Activated naive CD8-positive, alpha-beta T cell treated with anti-CD3 and anti-CD28 coated beads, Interleukin-2, amount 50 U/mL, for 16 hours (primary cell): ENCODE results near the gene MTRR.
"Not testable (repeated sequence)": the region's sequence is repeated elsewhere in the genome, so short reads cannot be mapped to it uniquely, and the experiment has no call there.

Source experiments
- DNase-seq: peaks from one replicate; pipeline ENCODE4 v3.0.0-alpha.2; 2020; ENCODE audit warnings: low read depth, low spot score

Gene MTRR

GRCh38 chr5:7897014-7897600 is 28.2 kb downstream of the MTRR start:
- no peak for DNase-seq

GRCh38 chr5:7902201-7902600 is 33.3 kb downstream of the MTRR start:
- no peak for DNase-seq

GRCh38 chr5:7902666-7903625 is 34.0 kb downstream of the MTRR start:
- DNase-seq: no peak

- DNase-seq: no peak
Observed at GRCh38 chr5:7904170-7904569, 35.2 kb downstream of the MTRR start.

GRCh38 chr5:7907612-7908011 is 38.7 kb downstream of the MTRR start:
- DNase-seq: no peak

GRCh38 chr5:7908317-7908716 is 39.4 kb downstream of the MTRR start:
- no peak for DNase-seq

- no peak for DNase-seq
Observed at GRCh38 chr5:7910738-7911428, 41.9 kb downstream of the MTRR start.

GRCh38 chr5:7911429-7911771 is 42.5 kb downstream of the MTRR start:
- not testable (repeated sequence) for DNase-seq

- no peak for DNase-seq
Observed at GRCh38 chr5:7916171-7916804, 47.3 kb downstream of the MTRR start.

GRCh38 chr5:7917130-7918123 is 48.5 kb downstream of the MTRR start:
- no peak for DNase-seq

- DNase-seq: no peak
Observed at GRCh38 chr5:7925961-7926695, 57.2 kb downstream of the MTRR start.

- DNase-seq: no peak
Observed at GRCh38 chr5:7926720-7927119, 57.8 kb downstream of the MTRR start.

GRCh38 chr5:7927466-7928375 is 58.8 kb downstream of the MTRR start:
- DNase-seq: no peak

GRCh38 chr5:7930011-7930410 is 61.1 kb downstream of the MTRR start:
- no peak for DNase-seq

GRCh38 chr5:7941692-7942091 is 72.7 kb downstream of the MTRR start:
- DNase-seq: no peak

GRCh38 chr5:7947301-7947700 is 78.4 kb downstream of the MTRR start:
- DNase-seq: no peak
